IPS-15b (cell line): ENCODE measurements around the gene KCNMB1.

Experiments used
- H3K27me3 ChIP-seq: one replicate; pipeline ENCODE4 v1.6.1; 2013; ENCODE audit warnings: low read length; ENCODE audit not compliant: control insufficient read depth, insufficient read depth
- H3K36me3 ChIP-seq: one replicate; pipeline ENCODE4 v1.6.1; 2013; ENCODE audit warnings: low read length; ENCODE audit not compliant: control insufficient read depth, insufficient read depth
- H3K4me1 ChIP-seq: one replicate; pipeline ENCODE4 v1.6.1; 2013; ENCODE audit warnings: mild to moderate bottlenecking, low read length; ENCODE audit not compliant: control insufficient read depth, insufficient read depth
- H3K4me3 ChIP-seq: one replicate; pipeline ENCODE4 v1.5.1; 2013; ENCODE audit warnings: low read depth, low read length
- H3K9ac ChIP-seq: one replicate; pipeline ENCODE4 v1.6.1; 2013; ENCODE audit warnings: low read depth, mild to moderate bottlenecking, low read length
- H3K9me3 ChIP-seq: one replicate; pipeline ENCODE4 v1.6.1; 2013; ENCODE audit warnings: mild to moderate bottlenecking, low read length; ENCODE audit not compliant: control insufficient read depth, insufficient read depth

KCNMB1 gene

GRCh38 chr5:170368586-170368985 lies 20.6 kb downstream of the KCNMB1 start:
- no peaks in the 10 kb centered on the region for H3K4me1 ChIP-seq
- H3K9me3 ChIP-seq, result no peaks in the 10 kb centered on the region
- H3K36me3 ChIP-seq, result no peaks in the 10 kb centered on the region
- no peaks in the 10 kb centered on the region for H3K27me3 ChIP-seq
- H3K9ac ChIP-seq, result no peak overlapping the region
- no peak overlapping the region for H3K4me3 ChIP-seq

- Histone ChIP-seq H3K27me3 (no peaks in the 10 kb centered on the region), H3K4me3 (no peak overlapping the region), H3K36me3 (no peaks in the 10 kb centered on the region), H3K9me3 (no peaks in the 10 kb centered on the region), H3K4me1 (no peaks in the 10 kb centered on the region), H3K9ac (no peak overlapping the region)
Measured at GRCh38 chr5:170366276-170366675, 22.9 kb downstream of the KCNMB1 start.

GRCh38 chr5:170365831-170366230 lies 23.3 kb downstream of the KCNMB1 start:
- Histone ChIP-seq H3K9ac (no peak overlapping the region), H3K9me3 (no peaks in the 10 kb centered on the region), H3K4me3 (no peak overlapping the region), H3K36me3 (no peaks in the 10 kb centered on the region), H3K4me1 (no peaks in the 10 kb centered on the region), H3K27me3 (no peaks in the 10 kb centered on the region)

GRCh38 chr5:170365011-170365410 lies 24.2 kb downstream of the KCNMB1 start:
- Histone ChIP-seq H3K36me3 (no peaks in the 10 kb centered on the region), H3K27me3 (no peaks in the 10 kb centered on the region), H3K4me3 (no peak overlapping the region), H3K9me3 (no peaks in the 10 kb centered on the region), H3K9ac (no peak overlapping the region), H3K4me1 (no peaks in the 10 kb centered on the region)

- no peak overlapping the region for H3K9ac ChIP-seq
- H3K4me3 ChIP-seq, result no peak overlapping the region
- no peaks in the 10 kb centered on the region for H3K9me3 ChIP-seq
- H3K27me3 ChIP-seq, result no peaks in the 10 kb centered on the region
- H3K36me3 ChIP-seq, result no peaks in the 10 kb centered on the region
- no peaks in the 10 kb centered on the region for H3K4me1 ChIP-seq
Measured at GRCh38 chr5:170363671-170364070, 25.5 kb downstream of the KCNMB1 start.

- Histone ChIP-seq H3K36me3 (no peaks in the 10 kb centered on the region), H3K27me3 (no peaks in the 10 kb centered on the region), H3K9me3 (no peaks in the 10 kb centered on the region), H3K9ac (no peak overlapping the region), H3K4me3 (no peak overlapping the region), H3K4me1 (no peaks in the 10 kb centered on the region)
Measured at GRCh38 chr5:170362656-170363055, 26.5 kb downstream of the KCNMB1 start.

GRCh38 chr5:170362102-170362501 lies 27.1 kb downstream of the KCNMB1 start:
- Histone ChIP-seq H3K9ac (no peak overlapping the region), H3K9me3 (no peaks in the 10 kb centered on the region), H3K27me3 (no peaks in the 10 kb centered on the region), H3K4me3 (no peak overlapping the region), H3K4me1 (no peaks in the 10 kb centered on the region), H3K36me3 (no peaks in the 10 kb centered on the region)

GRCh38 chr5:170361616-170362015 lies 27.6 kb downstream of the KCNMB1 start:
- Histone ChIP-seq H3K9ac (no peak overlapping the region), H3K9me3 (no peaks in the 10 kb centered on the region), H3K27me3 (no peaks in the 10 kb centered on the region), H3K4me1 (no peaks in the 10 kb centered on the region), H3K36me3 (no peaks in the 10 kb centered on the region), H3K4me3 (no peak overlapping the region)

- Histone ChIP-seq H3K9me3 (no peaks in the 10 kb centered on the region), H3K27me3 (no peaks in the 10 kb centered on the region), H3K4me1 (no peaks in the 10 kb centered on the region), H3K9ac (no peak overlapping the region), H3K36me3 (no peaks in the 10 kb centered on the region), H3K4me3 (no peak overlapping the region)
Measured at GRCh38 chr5:170361116-170361515, 28.1 kb downstream of the KCNMB1 start.

GRCh38 chr5:170360709-170361108 lies 28.5 kb downstream of the KCNMB1 start:
- H3K9ac ChIP-seq, result no peak overlapping the region

GRCh38 chr5:170357955-170358444 lies 31.2 kb downstream of the KCNMB1 start:
- H3K9me3 ChIP-seq, result no peaks in the 10 kb centered on the region
- H3K27me3 ChIP-seq, result no peaks in the 10 kb centered on the region
- no peaks in the 10 kb centered on the region for H3K36me3 ChIP-seq
- H3K9ac ChIP-seq, result no peak overlapping the region
- no peaks in the 10 kb centered on the region for H3K4me1 ChIP-seq
- no peak overlapping the region for H3K4me3 ChIP-seq

More at GRCh38 chr5:170360709-170361108, 28.5 kb downstream of the KCNMB1 start:
- Histone ChIP-seq H3K4me1 (no peaks in the 10 kb centered on the region), H3K4me3 (no peak overlapping the region), H3K27me3 (no peaks in the 10 kb centered on the region), H3K36me3 (no peaks in the 10 kb centered on the region), H3K9me3 (no peaks in the 10 kb centered on the region)

GRCh38 chr5:170355601-170356098 lies 33.5 kb downstream of the KCNMB1 start:
- H3K9ac ChIP-seq, result no peak overlapping the region
- no peaks in the 10 kb centered on the region for H3K36me3 ChIP-seq
- no peak overlapping the region for H3K4me3 ChIP-seq
- H3K4me1 ChIP-seq, result no peaks in the 10 kb centered on the region
- no peaks in the 10 kb centered on the region for H3K27me3 ChIP-seq
- H3K9me3 ChIP-seq, result no peaks in the 10 kb centered on the region
